CD4-positive, alpha-beta T cell treated with Interleukin-10 for 1 hour (primary cell): ENCODE measurements around the gene MASTL.

Experiments
- DNase-seq: peaks from one replicate; pipeline ENCODE4 v3.0.0-alpha.2; 2020

Gene MASTL

GRCh38 chr10:27155066-27155754, at the start of gene MASTL:
Gene MASTL, plus strand, starts transcription at chr10:27155352. Its CDS starts 75 bp downstream, at chr10:27155427.
- peak; percentile 97 for DNase-seq

GRCh38 chr10:27108165-27108564, 47.0 kb upstream of the MASTL start:
- DNase-seq: no peak

GRCh38 chr10:27134371-27134770, 20.8 kb upstream of the MASTL start:
- DNase-seq: no peak

DNA sequence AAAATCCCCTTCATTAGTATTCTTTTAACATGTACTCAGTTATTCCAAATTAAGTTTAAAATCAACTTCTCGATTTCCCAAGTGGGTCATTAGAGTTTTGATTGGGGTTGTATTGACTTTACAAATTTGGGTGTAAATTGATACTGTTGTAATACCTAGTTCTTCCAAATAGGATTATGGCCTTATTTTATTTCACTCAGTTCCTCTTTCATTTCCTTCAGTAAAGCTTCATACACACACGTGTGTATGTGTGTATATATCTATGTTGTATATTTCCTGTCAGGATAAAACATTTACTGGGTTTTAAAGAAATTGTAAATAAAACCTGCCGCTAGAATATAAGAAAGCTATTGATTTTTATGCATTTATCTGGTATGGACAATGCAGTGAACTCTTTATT, 16.9 kb upstream of the MASTL start:
- no peak for DNase-seq

GRCh38 chr10:27143686-27144085, 11.5 kb upstream of the MASTL start:
- no peak for DNase-seq

DNA sequence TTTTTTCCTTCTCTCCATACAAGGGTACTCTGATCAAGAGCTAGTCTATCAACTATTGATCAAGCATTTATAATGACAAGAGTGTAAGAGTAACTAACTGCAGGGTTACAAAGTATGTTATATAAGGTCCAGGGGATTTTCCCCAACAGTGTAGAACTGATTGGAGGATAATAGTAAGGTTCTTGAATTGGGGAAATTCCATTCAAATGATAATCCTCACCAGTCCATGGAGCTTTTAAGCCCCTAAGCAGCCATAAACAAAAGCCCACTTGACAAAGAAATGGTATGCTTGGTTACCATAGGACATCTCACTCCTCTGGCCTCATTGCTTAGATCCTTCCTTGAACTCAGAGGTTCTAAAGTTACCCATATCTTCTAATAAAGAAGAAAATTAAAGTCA, 9.2 kb upstream of the MASTL start:
- DNase-seq: no peak

DNA sequence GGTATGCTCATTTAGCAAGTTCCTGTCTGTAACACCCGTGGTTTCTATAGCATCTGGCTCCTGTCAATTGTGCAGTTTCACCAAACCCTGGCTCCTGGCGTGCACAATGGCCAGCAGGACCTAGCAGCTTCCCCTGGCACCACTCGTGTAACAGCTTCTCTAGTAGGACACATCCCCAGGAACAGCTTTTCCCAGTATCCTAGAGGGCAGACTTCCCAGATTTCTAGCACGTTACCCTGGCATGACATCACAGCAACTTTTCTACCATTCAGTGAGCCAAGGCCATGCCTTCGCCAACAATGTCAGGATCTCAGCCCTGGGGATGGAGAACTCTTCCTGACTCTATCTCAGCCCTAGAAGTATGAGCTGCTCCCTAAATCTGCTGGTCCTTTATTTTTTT, 7.5 kb upstream of the MASTL start:
- DNase-seq: no peak

- DNase-seq: no peak
Measured at GRCh38 chr10:27150261-27150660, 4.9 kb upstream of the MASTL start.

DNA sequence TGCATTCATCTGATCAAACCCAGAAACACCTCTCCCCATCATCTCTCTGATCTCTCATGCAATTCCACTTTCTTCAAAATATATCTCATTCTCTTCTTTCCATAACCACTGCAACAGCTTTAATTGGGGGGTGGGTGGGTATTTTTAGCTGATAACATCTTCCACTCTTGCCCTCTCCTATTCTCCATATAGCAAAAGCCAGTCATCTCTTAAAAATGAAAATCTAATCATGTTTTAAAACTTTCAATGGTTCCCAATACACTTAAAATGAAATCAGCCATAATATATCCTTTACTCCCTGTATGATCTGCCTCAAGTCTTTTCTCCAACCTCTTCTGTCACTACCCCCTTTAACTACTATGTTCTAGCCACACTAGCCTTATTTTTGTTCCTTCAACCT, 2.5 kb upstream of the MASTL start:
- no peak for DNase-seq

- no peak for DNase-seq
Measured at GRCh38 chr10:27153329-27153728, 1.8 kb upstream of the MASTL start.

DNA sequence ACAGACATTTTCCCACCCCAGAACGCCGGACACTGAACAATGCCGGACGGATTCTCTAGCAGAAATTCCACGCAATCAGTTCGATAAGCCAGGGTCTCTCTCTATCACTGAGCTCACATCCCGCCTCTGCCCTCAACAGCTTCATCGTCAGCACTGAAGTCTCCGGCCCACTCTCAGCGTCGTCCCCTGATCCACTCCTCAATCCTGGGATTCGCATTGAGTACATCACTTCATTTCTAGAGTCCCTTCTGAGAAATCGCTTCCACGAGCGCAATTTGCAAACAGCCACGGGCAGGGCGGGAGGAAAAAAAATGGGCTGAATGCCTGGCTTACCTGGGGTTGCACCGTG, 1.3 kb upstream of the MASTL start:
- DNase-seq: peak; percentile 46

DNA sequence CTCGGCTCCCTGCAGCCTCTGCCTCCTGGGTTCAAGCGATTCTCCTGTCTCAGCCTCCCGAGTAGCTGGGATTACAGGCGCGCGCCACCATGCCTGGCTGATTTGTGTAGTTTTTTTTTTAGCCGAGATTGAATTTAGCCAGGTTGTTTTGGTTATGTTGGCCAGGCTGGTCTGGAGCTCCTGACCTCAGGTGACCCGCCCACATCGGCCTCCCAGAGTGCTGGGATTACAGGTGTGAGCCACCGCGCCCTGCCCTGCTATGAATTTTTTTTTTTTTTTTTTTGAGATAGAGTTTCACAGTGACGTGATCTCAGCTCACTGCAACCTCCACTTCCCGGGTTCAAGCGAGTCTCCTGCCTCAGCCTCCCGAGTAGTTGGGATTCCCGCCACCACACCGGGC, 1.4 kb downstream of the MASTL start:
- peak; percentile 17 for DNase-seq

- no peak for DNase-seq
Measured at GRCh38 chr10:27157150-27157549, 2.0 kb downstream of the MASTL start.

GRCh38 chr10:27158421-27158820, 3.3 kb downstream of the MASTL start:
- no peak for DNase-seq

- no peak for DNase-seq
Measured at GRCh38 chr10:27169849-27170248, 14.7 kb downstream of the MASTL start.

GRCh38 chr10:27188259-27188658, 33.1 kb downstream of the MASTL start:
- no peak for DNase-seq

- no peak for DNase-seq
Measured at GRCh38 chr10:27188897-27189296, 33.7 kb downstream of the MASTL start.

GRCh38 chr10:27190508-27190907, 35.4 kb downstream of the MASTL start:
- no peak for DNase-seq

DNA sequence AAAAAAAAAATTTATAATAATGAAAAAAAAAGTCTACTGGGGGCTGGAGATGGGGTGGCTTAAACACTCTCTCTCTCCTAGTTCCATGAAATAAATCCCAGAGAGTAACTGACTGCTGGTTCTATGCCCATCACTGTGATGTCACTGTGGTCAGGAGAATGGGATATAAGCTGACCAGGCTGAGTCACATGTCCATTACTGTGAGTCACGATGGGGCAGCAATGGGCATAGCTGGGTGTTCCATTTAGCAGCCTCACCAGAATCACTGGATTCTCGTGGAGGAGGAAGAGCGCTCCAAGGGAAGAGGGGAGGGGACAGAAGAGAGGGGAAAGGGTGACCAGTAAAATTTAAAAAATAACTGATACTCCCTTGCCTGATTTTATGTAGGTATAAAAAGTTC, 37.1 kb downstream of the MASTL start:
- no peak for DNase-seq

DNA sequence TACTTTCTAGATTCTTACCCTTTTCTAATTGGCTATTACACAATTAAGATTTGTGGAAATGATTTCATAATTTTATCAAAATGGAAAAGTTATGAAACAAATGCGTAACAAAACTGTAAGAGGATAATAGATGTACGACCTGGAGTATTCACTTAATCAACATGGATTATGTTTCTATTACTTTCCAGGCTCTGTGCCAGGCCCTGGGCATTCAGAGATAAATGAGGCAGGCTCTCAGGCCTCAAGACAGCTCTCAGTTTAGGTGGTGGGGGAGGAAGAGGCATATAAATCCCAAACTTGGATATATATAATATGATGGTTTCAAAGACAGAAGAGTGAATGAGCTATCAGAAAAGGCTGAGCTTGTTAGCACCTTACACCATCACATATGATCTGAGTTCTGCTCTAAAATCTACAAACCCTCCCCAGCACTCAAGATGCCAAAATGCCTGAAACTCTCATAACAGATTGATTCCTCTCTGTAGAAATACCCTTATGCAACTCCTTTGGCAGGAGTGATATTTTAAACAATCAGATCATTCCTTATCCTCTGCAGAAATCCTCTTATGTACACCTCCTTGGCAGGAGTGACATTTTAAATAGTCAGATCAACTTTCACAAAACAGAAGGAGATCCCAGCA, 42.9 kb downstream of the MASTL start:
- no peak for DNase-seq

DNA sequence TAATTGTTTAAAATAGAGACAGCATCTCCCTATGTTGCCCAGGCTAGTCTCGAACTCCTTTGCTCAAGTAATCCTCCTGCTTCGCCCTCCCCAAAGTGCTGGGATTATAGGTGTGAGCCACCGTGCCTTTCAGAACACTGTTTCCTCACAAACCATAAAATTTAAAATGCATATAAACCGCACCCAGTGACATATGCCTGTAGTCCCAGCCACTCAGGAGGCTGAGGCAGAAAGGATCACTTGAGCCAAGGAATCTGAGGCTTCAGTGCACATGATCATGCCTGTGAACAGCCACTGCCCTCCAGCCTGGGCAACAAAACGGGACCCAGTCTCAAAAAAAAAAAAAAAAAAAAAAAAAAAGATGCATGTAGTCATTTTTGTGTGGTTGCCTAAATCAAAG, 48.7 kb downstream of the MASTL start:
- DNase-seq: no peak

DNA sequence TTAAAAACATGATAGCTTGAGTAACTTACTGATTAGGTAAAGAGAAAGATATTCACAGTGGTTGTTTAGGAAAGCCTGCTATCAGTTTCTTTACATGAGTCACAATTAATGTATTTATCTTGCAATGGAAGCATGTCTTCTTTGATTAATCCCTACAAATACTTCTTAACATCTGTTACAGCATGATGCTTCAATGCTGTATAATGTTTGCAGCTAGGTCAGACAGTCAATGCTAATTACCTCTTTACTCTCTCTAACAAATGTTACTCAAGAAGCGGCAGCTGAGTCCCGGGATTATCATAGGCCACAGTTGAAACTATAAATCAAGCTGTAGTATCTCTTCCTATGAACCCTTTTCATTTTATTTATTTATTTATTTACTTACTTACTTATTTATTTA, 52.2 kb downstream of the MASTL start:
- no peak for DNase-seq

- peak; percentile 65 for DNase-seq
Measured at GRCh38 chr10:27223964-27224363, 68.8 kb downstream of the MASTL start.

DNA sequence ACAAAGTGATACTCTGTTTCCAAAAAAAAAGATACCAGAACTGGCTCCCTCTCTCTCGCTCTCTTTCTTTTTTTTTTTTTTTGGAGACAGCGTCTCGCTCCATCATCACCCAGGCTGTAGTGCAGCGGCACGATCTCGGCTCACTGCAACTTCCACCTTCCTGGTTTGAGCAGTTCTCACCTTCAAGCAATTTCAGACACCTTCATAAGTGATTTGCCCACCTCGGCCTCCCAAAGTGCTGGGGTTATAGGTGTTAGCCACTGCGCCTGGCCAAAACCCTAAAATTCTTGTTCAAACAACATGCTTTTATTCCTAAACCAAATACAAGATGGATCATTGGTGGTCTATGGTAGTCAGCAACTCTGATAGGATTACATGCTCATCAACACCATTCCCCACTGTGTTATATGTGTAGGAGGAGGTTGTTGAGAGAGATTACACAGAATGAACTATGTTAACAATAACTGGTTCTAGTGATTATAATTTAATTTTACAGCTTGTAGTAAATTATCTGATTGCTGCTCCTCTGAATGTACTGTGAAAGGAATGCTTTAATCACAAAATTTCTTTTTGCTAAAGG, 69.9 kb downstream of the MASTL start:
- peak; percentile 51 for DNase-seq
